WI38 (cell line): ENCODE data around the gene MN1.

ENCODE experiments used
- H3K4me3 ChIP-seq: 2 replicates; pipeline ENCODE4 v1.5.1; 2011; ENCODE audit warnings: low read depth, mild to moderate bottlenecking, control low read depth, low read length
- CTCF ChIP-seq: IDR thresholded peaks from 2 replicates; pipeline ENCODE4 v1.5.1; 2012; ENCODE audit warnings: low read depth, mild to moderate bottlenecking, control low read depth, low read length

Gene MN1

GRCh38 chr22:27827604-27828587 lies 26.3 kb upstream of the MN1 start:
- no peak for TF ChIP-seq CTCF
- H3K4me3 ChIP-seq = no peak overlapping the region

GRCh38 chr22:27825174-27825573 lies 23.6 kb upstream of the MN1 start:
- peak; percentile 15; the same call in 1 of the 2 replicates for TF ChIP-seq CTCF
- H3K4me3 ChIP-seq = no peak overlapping the region

- TF ChIP-seq CTCF = no peak
- H3K4me3 ChIP-seq = no peak overlapping the region
Measured at GRCh38 chr22:27823221-27823620, 21.7 kb upstream of the MN1 start.

GRCh38 chr22:27820896-27821866 lies 19.6 kb upstream of the MN1 start:
- no peak overlapping the region for H3K4me3 ChIP-seq
- no peak for TF ChIP-seq CTCF

- no peak for TF ChIP-seq CTCF
- H3K4me3 ChIP-seq = no peak overlapping the region
Measured at GRCh38 chr22:27816552-27816951, 15.0 kb upstream of the MN1 start.

GRCh38 chr22:27815826-27816530 lies 14.4 kb upstream of the MN1 start:
- H3K4me3 ChIP-seq = no peak overlapping the region
- TF ChIP-seq CTCF = no peak
